Common myeloid progenitor, CD34-positive (primary cell): Measurements from ENCODE around the gene GPN2.

Experiments used
- CTCF ChIA-PET: fragments of 350-600 bp; sonication (Branson Sonifier 250); formaldehyde crosslinking; loops from one replicate; lab custom pipeline; 2021; ENCODE audit warnings: antibody characterized with exemption; lab: Charles Lee
- POLR2A ChIA-PET: fragments of 350-600 bp; sonication (Branson Sonifier 250); formaldehyde crosslinking; loops from one replicate; lab custom pipeline; 2021; ENCODE audit warnings: antibody characterized with exemption; lab: Charles Lee
- DNase-seq, 3 donors: peaks; one replicate each; pipeline versions ENCODE4 v3.0.0 to v3.0.0-alpha.2; 2013
- H3K27ac ChIP-seq, 2 experiments: 1 replicate in 1 of 2; 2 replicates in 1 of 2; pipeline ENCODE4 v1.7.0; 2013; ENCODE audit warnings: inconsistent platforms in 2 of 2, low read length in 2 of 2, mild to moderate bottlenecking in 2 of 2, low read depth in 1 of 2, moderate library complexity in 1 of 2; ENCODE audit not compliant: severe bottlenecking in 2 of 2, insufficient read depth in 1 of 2, poor library complexity in 1 of 2
- H3K27me3 ChIP-seq, 5 experiments: replicated peaks in 2 of 5; 1 replicate in 3 of 5; 2 replicates in 2 of 5; pipeline versions ENCODE4 v1.6.1 to v1.7.0; 2013; ENCODE audit warnings: low read length in 4 of 5, mild to moderate bottlenecking in 2 of 5, moderate library complexity in 2 of 5, inconsistent platforms in 1 of 5; ENCODE audit not compliant: insufficient read depth in 5 of 5, control insufficient read depth in 4 of 5
- H3K36me3 ChIP-seq, 4 experiments: 1 replicate in 2 of 4; 2 replicates in 2 of 4; pipeline versions ENCODE4 v1.6.1 to v1.7.0; 2013; ENCODE audit warnings: low read length in 3 of 4, control low read depth in 1 of 4, mild to moderate bottlenecking in 1 of 4; ENCODE audit not compliant: control insufficient read depth in 4 of 4, insufficient read depth in 4 of 4
- H3K4me1 ChIP-seq, 4 experiments: 1 replicate in 3 of 4; 2 replicates in 1 of 4; pipeline versions ENCODE4 v1.6.1 to v1.7.1; 2013; ENCODE audit warnings: low read length in 3 of 4, mild to moderate bottlenecking in 3 of 4, control low read depth in 1 of 4, inconsistent platforms in 1 of 4, moderate library complexity in 1 of 4; ENCODE audit not compliant: control insufficient read depth in 4 of 4, insufficient read depth in 4 of 4; ENCODE audit errors: control extremely low read depth in 1 of 4
- H3K4me3 ChIP-seq, 7 experiments: 1 replicate in 4 of 7; 2 replicates in 3 of 7; pipeline versions ENCODE4 v1.5.1 to v1.7.0; 2013; ENCODE audit warnings: mild to moderate bottlenecking in 7 of 7, low read length in 6 of 7, moderate library complexity in 6 of 7, inconsistent platforms in 2 of 7, low read depth in 2 of 7, control low read depth in 1 of 7; ENCODE audit not compliant: insufficient read depth in 4 of 7, control insufficient read depth in 1 of 7; ENCODE audit errors: extremely low read depth in 1 of 7
- H3K9me3 ChIP-seq, 5 experiments: 1 replicate in 4 of 5; 2 replicates in 1 of 5; pipeline versions ENCODE4 v1.6.1 to v1.7.1; 2013; ENCODE audit warnings: low read length in 4 of 5, mild to moderate bottlenecking in 2 of 5, inconsistent platforms in 1 of 5, low read depth in 1 of 5, moderate library complexity in 1 of 5; ENCODE audit not compliant: control insufficient read depth in 4 of 5, insufficient read depth in 2 of 5; ENCODE audit errors: control extremely low read depth in 1 of 5
- WGBS: methylation state at CpG from one replicate; pipeline ENCODE4 v1.1.5; 2013; ENCODE audit not compliant: insufficient coverage; 5-methylcytosine and 5-hydroxymethylcytosine counted together

GPN2 gene

DNA sequence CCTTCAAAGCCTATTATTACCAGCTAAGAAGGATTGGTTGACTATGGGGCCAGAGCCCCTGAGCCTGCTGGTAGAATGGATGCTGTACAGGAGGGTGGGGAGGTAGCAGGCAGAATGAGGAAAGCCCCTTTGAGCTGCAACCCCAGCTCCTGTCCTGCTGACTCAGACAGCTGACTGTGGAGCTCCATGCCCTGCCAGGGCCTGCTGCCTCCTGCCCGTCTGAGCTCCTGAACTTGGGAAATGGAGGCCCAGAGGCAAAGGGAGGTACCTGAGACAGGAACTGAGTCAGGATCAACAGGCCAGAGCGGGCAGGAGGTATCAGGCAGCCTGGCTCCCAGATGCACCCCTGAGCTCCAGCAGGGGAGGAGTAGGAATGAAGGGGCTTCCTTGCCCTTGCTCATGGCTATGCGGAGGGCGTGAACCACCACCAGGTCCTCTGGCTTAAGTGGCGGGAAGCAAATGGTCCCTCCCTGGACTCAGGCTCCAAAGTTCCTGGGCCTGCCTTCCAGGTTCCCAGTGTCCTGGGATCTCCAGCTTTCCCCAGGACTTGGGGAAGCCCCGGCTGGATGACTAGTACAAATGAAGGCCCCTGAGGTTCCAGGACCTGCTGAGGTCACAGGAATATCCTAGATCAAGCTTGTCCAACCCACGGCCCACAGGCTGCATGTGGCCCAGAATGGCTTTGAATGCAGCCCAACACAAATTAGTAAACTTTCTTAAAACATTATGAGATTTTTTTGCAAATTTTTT, 31.0 kb downstream of the GPN2 start:
- Histone ChIP-seq H3K9me3 (no peaks in the 10 kb centered on the region), H3K4me1 (peaks cover 0 to 6% (median 4%) of the 10 kb centered on the region in 4 experiments), H3K4me3 (no peak overlapping the region), H3K27me3 (no peaks in the 10 kb centered on the region), H3K27ac (no peak overlapping the region), H3K36me3 (peaks cover 0 to 24% (median 12%) of the 10 kb centered on the region in 4 experiments)
- 98% methylated on average over 6 of the region's 7 CpGs for WGBS
- no peak for DNase-seq
- ChIA-PET CTCF (interaction anchor here (0.6 to 6.5 kb wide), 13 partner anchors 8 to 351 kb away, joined by 3 to 56 read pairs (median 5); partner anchors contain the start of gene PIGV), POLR2A (interaction anchor here (0.6 kb wide), 1 partner anchor 35 kb away, joined by 5 read pairs; no protein-coding TSS in a partner anchor)

DNA sequence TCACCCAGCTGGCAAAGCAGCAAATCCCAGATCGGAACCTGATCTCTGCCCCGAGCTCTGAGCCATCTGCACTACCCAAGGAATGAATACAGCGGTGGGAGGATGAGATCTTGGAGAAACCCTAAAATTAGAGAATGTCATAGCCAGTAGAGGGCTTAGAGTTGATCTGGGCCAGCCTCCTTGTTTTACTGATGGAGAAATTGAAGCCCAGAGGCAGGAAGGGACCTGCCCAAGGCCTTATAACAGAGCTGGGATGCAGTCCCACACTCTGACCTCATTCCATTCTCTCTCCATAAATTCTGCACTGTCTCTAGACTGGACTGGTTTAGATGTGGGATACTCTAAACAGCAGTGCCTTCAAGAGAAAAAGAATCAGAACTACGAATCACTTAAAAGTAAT, 31.9 kb downstream of the GPN2 start:
- H3K4me1 ChIP-seq: no peaks in the 10 kb centered on the region
- POLR2A ChIA-PET: no interaction called here
- CTCF ChIA-PET: interaction anchor here (0.9 to 6.5 kb wide), 14 partner anchors 8 to 120 kb away, joined by 3 to 56 read pairs (median 4); partner anchors contain the start of gene PIGV
- no peak for DNase-seq
- no peak overlapping the region for H3K4me3 ChIP-seq
- no peak overlapping the region for H3K27ac ChIP-seq
- no peaks in the 10 kb centered on the region for H3K27me3 ChIP-seq
- H3K36me3 ChIP-seq: peaks cover 0 to 33% (median 21%) of the 10 kb centered on the region in 4 experiments
- no peaks in the 10 kb centered on the region for H3K9me3 ChIP-seq
- WGBS: 100% methylated on average over 3 of the region's 4 CpGs

DNA sequence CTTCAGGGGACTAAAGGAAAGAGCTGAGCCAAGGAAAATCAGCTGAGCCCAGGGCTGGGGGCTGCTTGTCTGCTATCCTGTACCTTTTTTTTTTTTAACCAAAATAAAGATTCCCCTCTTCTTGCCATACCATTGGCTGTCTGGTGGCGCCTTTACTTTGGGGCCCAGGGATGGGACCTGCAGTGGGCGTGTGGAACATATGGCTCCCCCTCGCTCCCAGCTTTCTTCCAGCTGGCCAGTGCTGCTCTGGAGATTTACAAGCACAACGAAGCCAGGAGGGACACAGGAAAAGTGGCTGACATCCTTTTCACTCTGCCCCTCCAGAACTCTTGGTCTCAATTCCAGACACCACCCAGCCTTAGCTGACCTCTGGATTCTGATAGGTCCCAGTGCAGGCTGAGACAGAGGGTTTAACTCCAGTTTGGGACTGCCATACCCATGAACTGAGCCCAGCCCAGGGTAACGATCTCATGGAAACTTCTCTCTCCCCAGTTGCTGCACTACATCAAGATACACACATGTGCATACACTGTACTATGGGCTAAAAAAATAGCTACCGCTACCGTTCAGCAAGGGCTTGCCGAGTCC, 32.5 kb downstream of the GPN2 start:
- Histone ChIP-seq H3K36me3 (peaks cover 0 to 39% (median 23%) of the 10 kb centered on the region in 4 experiments), H3K4me3 (no peak overlapping the region), H3K9me3 (no peaks in the 10 kb centered on the region), H3K27me3 (no peaks in the 10 kb centered on the region), H3K27ac (no peak overlapping the region), H3K4me1 (no peaks in the 10 kb centered on the region)
- CTCF ChIA-PET: interaction anchor here (0.9 to 6.5 kb wide), 11 partner anchors 9 to 120 kb away, joined by 3 to 56 read pairs (median 4); no protein-coding TSS in a partner anchor
- DNase-seq: no peak
- POLR2A ChIA-PET: interaction anchor here (0.6 kb wide), 1 partner anchor 432 kb away, joined by 3 read pairs; no protein-coding TSS in a partner anchor
- 96% methylated on average over 7 of the region's 8 CpGs for WGBS

DNA sequence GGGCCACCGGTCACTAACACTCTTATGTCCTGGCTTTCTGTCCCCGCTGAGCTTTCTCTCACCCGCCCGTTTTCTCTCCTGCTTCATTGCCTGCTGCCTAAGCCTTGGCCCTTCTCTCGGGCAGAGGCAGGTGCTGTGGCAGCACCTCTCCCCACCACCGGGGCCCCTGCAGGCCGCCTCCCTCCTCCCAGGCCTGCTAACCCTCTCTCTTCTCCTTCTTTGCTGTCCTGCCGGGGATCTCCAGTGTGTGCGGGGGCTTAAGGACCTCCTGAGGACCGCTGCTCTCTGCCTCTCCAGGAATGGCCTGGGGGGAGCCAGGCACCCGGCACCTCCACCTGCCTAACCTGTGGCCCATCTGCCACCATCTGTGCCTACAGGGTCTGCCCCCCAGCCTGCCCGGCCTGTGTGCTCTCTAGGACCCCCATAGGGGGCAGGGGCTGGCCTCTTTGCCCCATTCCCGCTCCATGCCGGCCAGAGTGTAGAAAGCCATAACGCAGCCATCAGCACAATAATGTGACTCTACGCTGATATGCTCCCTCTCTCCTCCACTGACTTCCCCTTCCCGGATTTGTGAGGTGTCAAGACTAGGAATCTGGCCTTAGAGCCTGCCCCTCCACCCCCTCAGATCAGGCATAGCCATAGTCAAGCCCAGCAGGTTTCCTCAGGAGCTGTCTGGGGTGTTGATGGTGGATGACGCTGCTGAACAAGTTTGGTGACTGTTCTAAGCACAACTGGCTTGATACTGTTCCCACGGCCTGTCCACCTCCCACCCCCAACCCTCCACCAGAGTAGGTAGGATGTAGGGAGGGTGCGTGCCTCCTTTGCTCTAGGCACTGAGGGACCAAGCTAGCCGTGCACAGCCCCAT, 33.2 kb downstream of the GPN2 start:
- no peak for DNase-seq
- no peaks in the 10 kb centered on the region for H3K4me1 ChIP-seq
- no peak overlapping the region for H3K27ac ChIP-seq
- no peaks in the 10 kb centered on the region for H3K27me3 ChIP-seq
- H3K9me3 ChIP-seq: no peaks in the 10 kb centered on the region
- H3K36me3 ChIP-seq: peaks cover under 1 to 46% (median 27%) of the 10 kb centered on the region in 4 experiments
- no peak overlapping the region for H3K4me3 ChIP-seq
- POLR2A ChIA-PET: interaction anchor here (0.6 kb wide), 1 partner anchor 432 kb away, joined by 3 read pairs; no protein-coding TSS in a partner anchor
- CTCF ChIA-PET: interaction anchor here (0.9 to 6.5 kb wide), 12 partner anchors 10 to 31 kb away, joined by 3 to 56 read pairs (median 9); no protein-coding TSS in a partner anchor
- 98% methylated on average over 16 of the region's 21 CpGs for WGBS

DNA sequence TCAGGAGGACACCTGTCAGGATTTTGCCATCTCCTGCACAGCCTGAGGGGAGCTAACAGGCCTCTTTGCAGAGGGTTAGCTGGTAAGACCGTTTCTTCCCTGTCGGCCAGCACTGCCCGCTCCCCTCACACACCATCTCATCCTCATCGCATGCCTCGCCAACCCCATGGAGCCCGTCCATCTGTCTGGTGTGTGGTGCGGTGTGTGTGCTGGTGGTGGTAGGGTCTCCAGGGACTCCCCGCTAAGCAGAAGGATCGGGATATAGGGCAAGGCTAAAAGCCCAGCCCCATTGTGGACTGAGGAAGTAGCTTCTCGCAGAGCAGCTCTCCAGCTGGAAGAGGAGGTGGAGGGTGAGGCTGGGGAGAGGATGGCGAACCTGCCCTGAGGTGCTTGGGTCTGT, 33.9 kb downstream of the GPN2 start:
- Histone ChIP-seq H3K4me1 (no peaks in the 10 kb centered on the region), H3K27ac (no peak overlapping the region), H3K4me3 (no peak overlapping the region), H3K36me3 (peaks cover 5 to 53% (median 33%) of the 10 kb centered on the region in 4 experiments), H3K27me3 (no peaks in the 10 kb centered on the region), H3K9me3 (no peaks in the 10 kb centered on the region)
- ChIA-PET CTCF (interaction anchor here (1.6 to 4.1 kb wide), 6 partner anchors 11 to 25 kb away, joined by 4 to 30 read pairs (median 9); no protein-coding TSS in a partner anchor), POLR2A (no interaction called here)
- no peak for DNase-seq
- WGBS: 91% methylated on average over 5 of the region's 11 CpGs

DNA sequence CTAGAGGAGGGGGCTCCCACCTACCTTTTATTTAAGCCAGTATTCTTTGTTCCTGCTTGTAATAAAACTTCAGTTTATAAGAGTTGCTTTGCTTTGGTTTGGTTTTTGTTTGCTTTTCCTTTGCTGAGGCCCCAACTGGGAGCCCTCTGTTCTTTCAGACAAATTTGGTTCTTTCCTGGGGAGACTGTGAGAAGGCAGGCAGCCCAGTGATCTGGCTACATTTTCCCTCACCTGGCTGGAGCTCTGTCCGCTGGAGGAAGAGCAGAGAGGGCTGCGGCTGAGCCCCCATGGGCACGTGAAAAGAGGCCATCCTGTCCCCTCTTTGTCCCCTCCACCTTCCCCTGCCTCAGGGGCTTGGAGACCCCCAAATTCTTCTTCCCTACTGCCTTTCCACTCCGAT, 34.4 kb downstream of the GPN2 start:
- CTCF ChIA-PET: interaction anchor here (1.6 to 4.1 kb wide), 7 partner anchors 11 to 35 kb away, joined by 4 to 30 read pairs (median 8); no protein-coding TSS in a partner anchor
- H3K27ac ChIP-seq: no peak overlapping the region

More for the DNA sequence above, 34.4 kb downstream of the GPN2 start:
- POLR2A ChIA-PET: no interaction called here
- H3K4me1 ChIP-seq: no peaks in the 10 kb centered on the region
- H3K36me3 ChIP-seq: peaks cover 7 to 58% (median 37%) of the 10 kb centered on the region in 4 experiments
- no peaks in the 10 kb centered on the region for H3K27me3 ChIP-seq
- no peaks in the 10 kb centered on the region for H3K9me3 ChIP-seq
- no peak overlapping the region for H3K4me3 ChIP-seq
- no peak for DNase-seq
- 93% methylated on average over 4 of the region's 4 CpGs for WGBS
